Keratinocyte (primary cell): ENCODE measurements around the gene KCNIP3. TPM values are rescaled to one million over a fixed set of nuclear protein-coding genes. Genes with fewer than 3 reads are reported as not detected.

Source experiments
- DNase-seq: peaks from one replicate; pipeline ENCODE4 v3.0.0-alpha.2; 2011; ENCODE audit warnings: low read depth, missing footprints, low spot score
- FAIRE-seq: peaks from 2 replicates; lab custom pipeline; 2011; peaks lifted over from hg19 to GRCh38; lab: Jason Lieb, UNC
- H2AFZ ChIP-seq: 2 replicates; pipeline ENCODE4 v1.6.0; 2012; ENCODE audit warnings: low read length, control low read depth, inconsistent platforms; ENCODE audit not compliant: control insufficient read depth
- H3K27ac ChIP-seq: 2 replicates; pipeline ENCODE4 v1.5.1; 2011; ENCODE audit warnings: low read length; ENCODE audit not compliant: control insufficient read depth, insufficient read depth
- H3K27me3 ChIP-seq: 3 replicates; pipeline ENCODE4 v1.6.0; 2011; ENCODE audit warnings: low read length; ENCODE audit not compliant: control insufficient read depth, insufficient read depth; ENCODE audit errors: extremely low read depth
- H3K36me3 ChIP-seq, 2 experiments: 2 replicates in 1 of 2; 3 replicates in 1 of 2; pipeline ENCODE4 v1.5.1; 2011; ENCODE audit warnings: low read length in 2 of 2, mild to moderate bottlenecking in 1 of 2; ENCODE audit not compliant: control insufficient read depth in 2 of 2, insufficient read depth in 2 of 2; ENCODE audit errors: extremely low read depth in 1 of 2
- H3K4me1 ChIP-seq: 3 replicates; pipeline ENCODE4 v1.5.1; 2011; ENCODE audit warnings: low read length; ENCODE audit not compliant: control insufficient read depth, insufficient read depth; ENCODE audit errors: extremely low read depth
- H3K4me2 ChIP-seq: 3 replicates; pipeline ENCODE4 v1.6.0; 2011; ENCODE audit warnings: low read depth, low read length; ENCODE audit not compliant: control insufficient read depth, insufficient read depth; ENCODE audit errors: extremely low read depth
- H3K4me3 ChIP-seq, 3 experiments: fragments of 200-600 bp in 1 of 3; sonication (generic) in 1 of 3; 2 replicates in 2 of 3; 3 replicates in 1 of 3; pipeline ENCODE4 v1.5.1; 2011 to 2016; ENCODE audit warnings: low read length in 3 of 3, mild to moderate bottlenecking in 3 of 3, control low read depth in 2 of 3, inconsistent platforms in 1 of 3, low read depth in 1 of 3, mixed read lengths in 1 of 3, mixed run types in 1 of 3, moderate library complexity in 1 of 3; ENCODE audit not compliant: control insufficient read depth in 2 of 3, insufficient read depth in 2 of 3; ENCODE audit errors: extremely low read depth in 1 of 3
- H3K79me2 ChIP-seq: 2 replicates; pipeline ENCODE4 v1.6.0; 2012; ENCODE audit warnings: low read length; ENCODE audit not compliant: control insufficient read depth, insufficient read depth
- H3K9ac ChIP-seq: 3 replicates; pipeline ENCODE4 v1.6.0; 2011; ENCODE audit warnings: low read length; ENCODE audit not compliant: control insufficient read depth, insufficient read depth; ENCODE audit errors: extremely low read depth
- H3K9me1 ChIP-seq: 3 replicates; pipeline ENCODE4 v1.6.0; 2011; ENCODE audit warnings: low read length; ENCODE audit not compliant: control insufficient read depth, insufficient read depth; ENCODE audit errors: extremely low read depth
- H3K9me3 ChIP-seq: 2 replicates; pipeline ENCODE4 v1.5.1; 2012; ENCODE audit warnings: low read depth, low read length; ENCODE audit not compliant: control insufficient read depth
- H4K20me1 ChIP-seq: 3 replicates; pipeline ENCODE4 v1.6.0; 2011; ENCODE audit warnings: low read length; ENCODE audit not compliant: control insufficient read depth, insufficient read depth; ENCODE audit errors: extremely low read depth
- CTCF ChIP-seq, 3 experiments: IDR thresholded peaks in 1 of 3; conservative IDR thresholded peaks in 1 of 3; optimal IDR thresholded peaks in 1 of 3; 2 replicates in 2 of 3; 3 replicates in 1 of 3; pipeline versions ENCODE3 to v1.5.1; 2011; ENCODE audit warnings: low read length in 3 of 3, mild to moderate bottlenecking in 3 of 3, moderate library complexity in 2 of 3, control low read depth in 1 of 3, inconsistent platforms in 1 of 3; ENCODE audit not compliant: insufficient read depth in 2 of 3; ENCODE audit errors: extremely low read depth in 1 of 3
- EZH2 ChIP-seq: IDR thresholded peaks from one replicate; pipeline ENCODE4 v1.6.1; 2012; ENCODE audit warnings: inconsistent platforms, mild to moderate bottlenecking, low read length, moderate library complexity
- dilution Hi-C: fragments of 300-500 bp; cut with MboI; formaldehyde crosslinking; loops from one replicate; pipeline ENCODE4 v1.7.0; 2020; ENCODE audit warnings: low sequenced_read_pairs; ENCODE audit not compliant: extremely low pct_ligation_motif_present
- polyA plus RNA-seq, 5 experiments: library from polyadenylated mRNA; depleted of rRNA in 3 of 5; stranded (reverse) in 3 of 5; stranded (forward) in 1 of 5; unstranded in 1 of 5; fragments of >200 nt; gene quantifications; 1 replicate in 1 of 5; 2 replicates in 3 of 5; 3 replicates in 1 of 5; pipeline versions ENCODE4 v1.2.1 to v1.2.3, GENCODE V29; 2011 to 2012; ENCODE audit warnings: missing spikeins in 2 of 5, low read depth in 1 of 5, low replicate concordance in 1 of 5

Gene KCNIP3
- polyA plus RNA-seq, 1 donor (not counting 4 experiments of a cell fraction or from before 2014, with no cell fraction given) = 0.66 TPM

- Histone ChIP-seq H3K79me2 (peaks cover 16% of the 10 kb centered on the region), H3K4me1 (peaks cover 47% of the 10 kb centered on the region), H3K4me3 (no peak overlapping the region), H3K27ac (peak overlapping the region; percentile 26), H3K4me2 (peak overlapping the region; percentile 42), H3K9me3 (no peaks in the 10 kb centered on the region), H3K9ac (no peak overlapping the region), H4K20me1 (no peaks in the 10 kb centered on the region), H2AFZ (no peak overlapping the region), H3K36me3 (peaks cover 9 to 28% of the 10 kb centered on the region in 2 experiments), H3K9me1 (no peaks in the 10 kb centered on the region), H3K27me3 (no peaks in the 10 kb centered on the region)
- no peak for TF ChIP-seq CTCF (optimal IDR thresholded peaks at IDR 0.05 in 1 of 3, IDR thresholded peaks at IDR 0.05 in 1 of 3, conservative IDR thresholded peaks at IDR 0.05 in 1 of 3; ENCODE audit: extremely low read depth in 1 of 3, insufficient read depth in 2 of 3, low read length in 3 of 3)
- no peak for TF ChIP-seq EZH2
- no peak for FAIRE-seq
- dilution Hi-C loops = no loop called here
- DNase-seq = no peak
These were observed 18.4 kb upstream of the KCNIP3 start for GRCh38 chr2:95278637-95279225.

- no peak overlapping the region for H3K4me2 ChIP-seq
- H3K4me3 ChIP-seq = no peak overlapping the region
- H3K9me1 ChIP-seq = no peaks in the 10 kb centered on the region
- H3K36me3 ChIP-seq = peaks cover 9 to 31% of the 10 kb centered on the region in 2 experiments
- H3K27ac ChIP-seq = no peak overlapping the region
- DNase-seq (no peak), FAIRE-seq (no peak)
- dilution Hi-C loops = no loop called here
- no peaks in the 10 kb centered on the region for H4K20me1 ChIP-seq
- H3K27me3 ChIP-seq = no peaks in the 10 kb centered on the region
- peaks cover 39% of the 10 kb centered on the region for H3K4me1 ChIP-seq
- no peak for TF ChIP-seq CTCF (optimal IDR thresholded peaks at IDR 0.05 in 1 of 3, IDR thresholded peaks at IDR 0.05 in 1 of 3, conservative IDR thresholded peaks at IDR 0.05 in 1 of 3; ENCODE audit: extremely low read depth in 1 of 3, insufficient read depth in 2 of 3, low read length in 3 of 3)
- TF ChIP-seq EZH2 = no peak
- H3K79me2 ChIP-seq = peaks cover 16% of the 10 kb centered on the region
- H3K9ac ChIP-seq = no peak overlapping the region
- H3K9me3 ChIP-seq = no peaks in the 10 kb centered on the region
- H2AFZ ChIP-seq = no peak overlapping the region
These were observed 17.6 kb upstream of the KCNIP3 start for GRCh38 chr2:95279435-95280035.
